GM06990 (cell line): ENCODE measurements around the gene CD6.

ENCODE experiments used
- DNase-seq: peaks from one replicate; pipeline ENCODE4 v3.0.0-alpha.2; 2011; ENCODE audit not compliant: insufficient read length; ENCODE audit errors: extremely low read depth
- H3K27me3 ChIP-seq: replicated peaks from 2 replicates; pipeline ENCODE4 v1.6.0; 2011; ENCODE audit warnings: low read length; ENCODE audit not compliant: control insufficient read depth, insufficient read depth
- H3K36me3 ChIP-seq: 2 replicates; pipeline ENCODE4 v1.5.1; 2011; ENCODE audit warnings: low read length; ENCODE audit not compliant: control insufficient read depth, insufficient read depth
- H3K4me3 ChIP-seq: replicated peaks from 2 replicates; pipeline ENCODE4 v1.5.1; 2011; ENCODE audit warnings: low read depth, mild to moderate bottlenecking, control low read depth, low read length
- CTCF ChIP-seq: IDR thresholded peaks from 2 replicates; pipeline ENCODE4 v1.5.1; 2011; ENCODE audit warnings: low read length, control low read depth, mild to moderate bottlenecking, inconsistent platforms; ENCODE audit not compliant: insufficient read depth, poor library complexity, severe bottlenecking

The CD6 gene

GRCh38 chr11:60987577-60988277, 16.2 kb downstream of the CD6 start:
- no peaks in the 10 kb centered on the region for H3K36me3 ChIP-seq
- H3K27me3 ChIP-seq = no peaks in the 10 kb centered on the region
- no peak overlapping the region for H3K4me3 ChIP-seq
- DNase-seq = no peak
- TF ChIP-seq CTCF = no peak

- TF ChIP-seq CTCF = no peak
Measured at GRCh38 chr11:60988658-60989057, 17.2 kb downstream of the CD6 start.

GRCh38 chr11:60989093-60989650, 17.7 kb downstream of the CD6 start:
- DNase-seq = no peak
- Histone ChIP-seq H3K36me3 (no peaks in the 10 kb centered on the region), H3K4me3 (no peak overlapping the region), H3K27me3 (no peaks in the 10 kb centered on the region)
- no peak for TF ChIP-seq CTCF

More at GRCh38 chr11:60988658-60989057, 17.2 kb downstream of the CD6 start:
- H3K36me3 ChIP-seq = no peaks in the 10 kb centered on the region
- H3K27me3 ChIP-seq = no peaks in the 10 kb centered on the region
- H3K4me3 ChIP-seq = no peak overlapping the region
- DNase-seq = no peak

GRCh38 chr11:60991457-60991856, 20.0 kb downstream of the CD6 start:
- H3K36me3 ChIP-seq = no peaks in the 10 kb centered on the region
- no peak for TF ChIP-seq CTCF
- H3K4me3 ChIP-seq = no peak overlapping the region
- no peak for DNase-seq
- H3K27me3 ChIP-seq = no peaks in the 10 kb centered on the region

- TF ChIP-seq CTCF = no peak
- H3K27me3 ChIP-seq = no peaks in the 10 kb centered on the region
- no peaks in the 10 kb centered on the region for H3K36me3 ChIP-seq
- no peak for DNase-seq
- H3K4me3 ChIP-seq = no peak overlapping the region
Measured at GRCh38 chr11:60992842-60993409, 21.4 kb downstream of the CD6 start.
